NT2/D1 (cell line): ENCODE data around the gene AGPAT3.
"Not testable (repeated sequence)": the region's sequence is repeated elsewhere in the genome, so short reads cannot be mapped to it uniquely, and the experiment has no call there.

ENCODE experiments used
- SUZ12 ChIP-seq: IDR thresholded peaks from 2 replicates; pipeline ENCODE4 v1.6.1; 2011; ENCODE audit not compliant: insufficient read length, insufficient read depth; ENCODE audit errors: extremely low read depth
- YY1 ChIP-seq: IDR thresholded peaks from 2 replicates; pipeline ENCODE4 v1.6.1; 2011; ENCODE audit not compliant: insufficient read length, insufficient read depth
- ZNF274 ChIP-seq: IDR thresholded peaks from 2 replicates; pipeline ENCODE4 v1.6.1; 2011; ENCODE audit warnings: mild to moderate bottlenecking, low read depth, low read length

GRCh38 chr21:43822741-43823140, 42.3 kb upstream of the AGPAT3 start:
- not testable (repeated sequence) for TF ChIP-seq ZNF274, SUZ12, YY1
